ENCODE data around the gene SLC25A11.
"Not testable (repeated sequence)": the region's sequence is repeated elsewhere in the genome, so short reads cannot be mapped to it uniquely, and the experiment has no call there.

SLC25A11 gene

DNA sequence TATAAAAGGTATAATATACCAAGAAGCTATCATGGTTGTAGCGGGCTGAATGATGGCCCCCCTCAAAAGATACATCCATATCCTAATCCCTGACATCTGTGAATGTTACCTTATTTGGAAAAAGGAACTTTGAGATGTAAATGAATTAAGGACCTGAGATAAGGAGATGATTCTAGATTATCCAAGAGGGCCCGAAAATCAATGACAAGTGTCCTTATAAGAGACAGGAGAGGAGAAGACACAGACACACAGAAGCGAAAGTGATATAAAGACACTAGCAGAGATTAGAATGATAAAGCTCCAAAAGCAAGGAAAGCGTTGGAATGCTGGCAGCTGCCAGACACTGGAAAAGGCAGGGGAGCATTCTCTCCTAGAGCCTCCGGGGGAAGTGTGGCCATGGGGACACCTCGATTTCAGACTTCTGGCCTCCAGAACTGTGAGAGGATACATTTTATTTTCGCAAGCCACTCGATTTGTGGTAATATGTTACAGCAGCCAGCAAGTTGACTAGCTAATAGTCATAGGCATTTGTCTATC is 20.3 kb downstream of the SLC25A11 start:
- DNase-seq, result no peak

DNA sequence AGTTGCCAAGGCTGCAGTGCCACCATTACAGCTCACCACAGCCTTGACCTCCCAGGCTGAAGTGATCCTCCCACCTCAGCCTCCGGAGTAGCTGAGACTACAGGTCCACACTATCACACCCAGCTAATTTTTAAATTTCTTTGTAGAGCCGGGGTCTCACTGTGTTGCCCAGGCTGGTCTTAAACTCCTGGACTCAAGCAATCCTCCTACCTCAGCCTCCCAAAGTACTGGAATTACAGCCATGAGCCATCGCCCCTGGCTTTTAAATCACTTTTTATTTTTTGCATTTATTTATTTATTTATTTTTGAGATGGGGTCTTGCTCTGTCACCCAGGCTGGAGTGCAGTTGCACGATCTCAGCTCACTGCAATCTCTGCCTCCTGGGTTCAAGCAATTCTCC is 25.3 kb downstream of the SLC25A11 start:
- not testable (repeated sequence) for DNase-seq

DNA sequence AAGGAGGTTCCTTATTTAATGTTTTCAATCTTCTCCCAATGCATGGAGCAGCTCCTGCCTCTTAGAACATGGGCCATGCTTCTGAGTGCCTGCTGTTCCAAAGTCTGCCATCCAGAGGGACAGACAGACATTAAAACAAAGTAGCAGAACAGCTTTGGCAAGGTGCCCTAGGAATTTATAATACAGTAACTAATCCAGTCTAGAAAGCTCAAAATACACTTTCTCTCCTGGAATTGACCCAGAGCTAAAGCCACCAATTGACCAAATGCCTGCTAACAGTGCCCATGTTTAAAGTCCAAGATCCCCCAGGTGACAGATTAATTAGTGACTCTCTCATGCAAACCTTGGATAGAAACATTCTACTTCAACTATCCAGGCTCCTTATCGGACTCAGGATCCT is 25.9 kb downstream of the SLC25A11 start:
- no peak for DNase-seq

DNA sequence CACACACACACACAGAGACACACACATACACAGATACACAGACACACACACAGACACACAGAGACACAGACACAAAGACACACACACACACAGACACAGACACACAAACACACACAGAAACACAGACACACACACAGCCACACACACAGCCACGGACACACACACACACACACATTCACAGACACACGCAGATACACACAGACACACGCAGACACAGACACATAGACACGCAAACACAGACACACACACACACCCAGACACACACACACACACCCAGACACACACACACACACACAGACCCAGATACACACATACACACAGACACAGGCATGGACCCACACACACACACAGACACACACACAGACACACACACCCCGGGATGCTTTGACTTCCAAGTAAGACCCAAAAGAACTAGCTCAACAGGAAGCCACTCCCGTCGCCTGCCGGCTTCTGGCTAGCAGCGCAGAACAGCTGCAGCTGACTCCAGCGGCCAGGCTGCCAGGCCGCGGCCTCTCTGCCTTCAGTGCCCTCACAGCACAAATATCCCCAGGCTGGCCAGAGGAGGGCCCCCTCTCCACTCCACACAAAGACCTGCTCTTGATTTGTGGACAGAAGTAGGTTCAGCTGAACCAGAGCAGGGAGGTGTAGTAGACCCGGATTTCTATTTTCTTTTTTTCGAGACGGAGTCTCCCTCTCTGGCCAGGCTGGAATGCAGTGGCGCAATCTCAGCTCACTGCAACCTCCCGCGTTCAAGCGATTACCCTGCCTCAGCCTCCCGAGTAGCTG is 30.9 kb downstream of the SLC25A11 start:
- DNase-seq, result peak; percentile 84

DNA sequence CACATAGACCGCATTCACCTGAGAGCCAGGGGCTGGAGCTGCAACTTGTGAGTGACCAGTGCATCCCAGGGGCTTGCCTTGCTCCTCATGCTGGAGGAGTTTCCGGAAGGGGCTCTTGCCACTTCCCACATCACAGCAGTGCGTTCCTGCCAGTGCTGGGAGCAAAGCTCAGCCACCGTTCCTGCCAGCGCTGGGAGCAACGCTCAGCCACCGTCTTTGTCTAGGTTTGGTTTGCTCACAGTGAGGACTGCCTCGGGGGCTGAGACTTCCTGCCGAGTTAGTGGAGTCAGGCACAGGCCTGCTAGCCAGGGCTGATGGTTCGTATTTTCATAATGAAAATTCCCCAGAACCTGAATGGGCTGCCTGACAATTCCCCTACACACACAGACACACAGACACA is 31.5 kb downstream of the SLC25A11 start:
- DNase-seq, result peak; percentile 39

DNA sequence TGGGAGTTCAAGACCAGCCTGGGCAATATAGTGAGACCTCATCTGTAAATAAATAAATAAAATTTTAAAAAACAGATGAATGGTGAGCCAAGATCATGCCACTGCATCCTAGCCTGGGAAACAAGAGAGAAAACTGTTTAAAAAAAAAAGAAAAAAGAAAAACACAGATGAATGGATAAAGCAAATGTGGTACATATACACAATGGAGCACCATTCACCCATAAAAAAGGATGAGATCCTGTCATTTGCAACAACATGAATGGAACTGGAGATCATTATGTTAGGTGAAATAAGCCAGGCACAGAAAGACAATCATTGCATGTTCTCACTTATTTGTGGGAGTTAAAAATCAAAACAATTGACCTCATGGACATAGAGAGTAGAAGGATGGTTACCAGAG is 33.2 kb downstream of the SLC25A11 start:
- not testable (repeated sequence) for DNase-seq

DNA sequence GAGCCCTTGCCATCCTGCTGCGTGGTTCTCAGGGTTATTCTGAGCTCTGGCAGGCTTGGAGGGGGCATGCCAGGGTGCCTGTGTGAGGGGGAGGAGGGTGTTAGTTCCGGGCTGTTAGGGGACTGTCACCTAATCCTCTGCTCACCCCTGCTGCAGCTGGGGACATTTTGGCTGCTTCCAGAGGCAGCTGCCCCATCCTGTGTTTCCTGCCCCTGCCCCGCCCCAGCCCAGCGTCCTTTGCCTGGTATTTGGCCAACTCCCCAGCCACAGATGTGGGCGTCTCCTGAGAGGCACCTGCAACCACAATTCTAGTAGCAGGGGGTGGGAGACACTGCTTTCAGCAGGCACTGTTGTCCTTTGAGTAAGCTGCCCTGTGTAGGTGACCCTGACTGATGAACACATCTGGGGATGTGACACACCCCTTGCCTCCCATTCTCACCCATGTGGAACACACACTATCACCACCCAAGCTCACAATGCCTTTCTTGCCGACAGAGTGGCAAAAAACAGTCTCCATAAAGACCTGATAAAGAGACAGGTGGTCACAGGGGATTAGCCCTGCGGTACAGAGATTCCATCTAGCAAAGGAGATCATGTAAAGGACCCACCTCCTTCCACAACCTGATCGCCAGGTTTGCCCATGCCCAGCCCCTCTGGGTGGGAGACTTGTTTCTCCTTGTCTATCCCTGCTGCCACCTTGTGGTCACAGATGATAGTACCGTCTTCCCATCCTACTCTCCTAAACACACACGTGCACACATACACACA is 36.6 kb downstream of the SLC25A11 start, which contains the start of gene CHRNE:
TSS of gene CHRNE (minus strand) at position 48 of the 768 bp plus-strand sequence. CDS start at position 13, 35 bp downstream.
- DNase-seq, result peak; percentile 88

DNA sequence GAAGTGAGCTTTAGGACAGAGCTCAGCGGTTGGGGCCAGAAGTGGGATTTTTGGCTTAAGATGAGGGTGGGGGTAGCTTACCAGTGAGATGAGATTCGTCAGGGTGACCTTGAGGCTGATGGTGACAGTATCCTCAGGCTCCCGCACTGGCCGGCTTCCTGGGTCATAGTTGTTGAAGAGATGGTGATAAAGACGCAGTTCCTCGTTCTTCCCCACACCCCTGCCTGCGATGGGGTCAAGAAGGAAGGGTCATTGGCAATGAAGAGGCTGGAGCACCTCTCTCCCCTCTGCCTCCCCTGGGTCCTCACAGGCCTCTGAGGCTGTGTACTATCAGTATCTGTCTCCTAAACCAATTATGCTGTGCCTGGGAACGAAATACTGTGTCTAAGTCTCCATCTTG is 37.3 kb downstream of the SLC25A11 start:
- DNase-seq, result no peak

DNA sequence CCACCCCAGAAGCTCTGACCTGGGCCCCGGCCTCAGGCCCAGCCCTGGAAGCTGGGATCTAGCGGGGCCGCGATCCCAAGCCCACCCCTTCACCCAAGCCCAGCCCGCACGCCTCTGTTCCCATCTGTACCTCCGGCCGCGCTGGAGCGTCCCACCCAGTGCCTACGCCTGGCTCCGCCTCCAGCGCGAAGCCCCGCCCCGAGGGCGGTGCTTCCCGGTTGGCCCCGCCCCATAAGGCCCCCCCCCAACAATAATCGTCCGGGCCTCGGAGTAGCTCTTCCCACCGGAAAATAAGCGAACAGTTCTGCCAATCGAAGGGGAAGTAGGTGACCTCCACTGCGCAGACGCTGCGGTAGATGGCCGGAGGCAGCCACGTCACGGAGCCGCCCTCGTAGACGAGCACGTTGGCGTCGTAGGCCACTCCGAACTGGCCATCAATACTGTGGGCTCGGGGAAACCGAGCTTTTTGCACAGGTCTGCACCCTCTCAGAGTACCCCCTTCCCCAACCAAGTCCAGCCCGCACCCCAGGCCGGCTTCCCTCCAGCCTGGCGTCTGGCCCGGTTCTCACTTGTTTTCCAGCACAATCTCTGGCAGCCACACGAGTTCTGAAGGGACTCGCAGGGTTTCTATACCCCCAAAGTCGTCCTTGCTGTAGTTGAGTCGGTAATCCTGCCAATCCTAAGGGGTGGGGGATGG is 38.0 kb downstream of the SLC25A11 start:
- DNase-seq, result no peak

DNA sequence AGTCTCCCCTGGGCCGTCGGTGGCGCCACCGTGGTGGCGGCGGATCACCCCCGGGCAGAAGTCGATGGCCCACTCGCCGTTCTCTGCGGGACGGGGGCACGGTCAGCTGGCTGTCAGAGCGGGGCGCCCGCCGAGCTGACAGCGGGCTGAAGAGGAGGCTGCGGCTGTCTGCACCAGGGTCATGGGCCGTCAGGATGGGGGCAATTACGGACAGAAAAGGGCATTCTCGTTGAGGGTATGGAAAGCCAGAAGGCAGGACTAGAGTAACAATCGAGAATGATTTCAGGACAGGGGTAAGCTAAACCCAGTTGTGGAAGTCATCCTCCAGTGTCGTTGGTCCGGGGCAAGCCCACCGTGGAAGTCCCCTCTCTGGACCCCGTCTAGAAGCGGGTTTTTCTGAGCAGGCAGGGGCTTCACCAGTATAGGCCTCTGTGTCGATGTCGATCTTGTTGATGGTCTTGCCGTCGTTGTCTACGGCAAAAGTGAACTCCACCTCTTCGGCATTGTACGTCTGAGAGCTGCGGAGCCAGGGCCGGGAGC is 38.7 kb downstream of the SLC25A11 start:
- no peak for DNase-seq

DNA sequence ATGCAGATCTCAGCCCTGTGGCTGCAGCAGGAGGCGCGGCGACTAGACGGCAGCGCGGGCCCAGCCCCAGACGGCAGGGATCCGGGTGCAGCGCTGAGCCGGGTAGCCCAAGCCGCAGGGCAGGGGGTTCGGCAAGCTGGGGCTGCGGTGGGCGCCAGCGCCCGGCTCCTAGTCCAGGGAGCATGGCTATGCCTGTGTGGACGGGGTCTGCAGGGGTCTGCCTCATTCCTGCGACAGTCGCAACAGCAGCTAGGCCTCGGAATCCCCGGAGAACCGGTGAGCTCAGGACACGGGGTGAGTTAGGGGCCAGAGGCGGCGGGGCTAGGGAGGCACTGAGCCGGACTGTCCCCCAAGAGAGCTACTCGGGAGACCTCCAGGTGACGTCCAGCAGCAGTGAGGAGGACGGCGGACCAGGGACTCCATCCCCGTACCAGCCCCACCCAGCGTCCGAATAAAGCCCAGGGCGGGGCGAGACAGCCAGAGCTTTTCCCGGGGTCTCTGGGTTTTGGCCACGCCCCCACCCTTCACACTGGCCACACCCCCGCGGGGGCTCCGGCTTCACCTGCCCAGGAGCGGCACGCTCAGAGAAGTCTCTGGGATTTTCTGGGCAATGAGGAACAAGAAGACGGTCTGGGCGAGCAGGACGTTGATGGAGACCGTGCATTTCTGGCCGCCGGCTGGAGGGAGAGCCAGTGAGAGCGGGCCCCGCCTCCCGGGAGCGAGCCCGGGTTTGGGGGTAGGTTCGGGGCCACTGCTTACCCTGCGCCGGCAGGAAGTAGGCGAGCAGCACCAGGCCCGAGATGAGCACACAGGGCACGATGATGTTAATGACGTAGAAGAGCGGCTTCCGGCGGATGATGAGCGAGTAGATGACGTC is 39.4 kb downstream of the SLC25A11 start:
- peak; percentile 66 for DNase-seq

DNA sequence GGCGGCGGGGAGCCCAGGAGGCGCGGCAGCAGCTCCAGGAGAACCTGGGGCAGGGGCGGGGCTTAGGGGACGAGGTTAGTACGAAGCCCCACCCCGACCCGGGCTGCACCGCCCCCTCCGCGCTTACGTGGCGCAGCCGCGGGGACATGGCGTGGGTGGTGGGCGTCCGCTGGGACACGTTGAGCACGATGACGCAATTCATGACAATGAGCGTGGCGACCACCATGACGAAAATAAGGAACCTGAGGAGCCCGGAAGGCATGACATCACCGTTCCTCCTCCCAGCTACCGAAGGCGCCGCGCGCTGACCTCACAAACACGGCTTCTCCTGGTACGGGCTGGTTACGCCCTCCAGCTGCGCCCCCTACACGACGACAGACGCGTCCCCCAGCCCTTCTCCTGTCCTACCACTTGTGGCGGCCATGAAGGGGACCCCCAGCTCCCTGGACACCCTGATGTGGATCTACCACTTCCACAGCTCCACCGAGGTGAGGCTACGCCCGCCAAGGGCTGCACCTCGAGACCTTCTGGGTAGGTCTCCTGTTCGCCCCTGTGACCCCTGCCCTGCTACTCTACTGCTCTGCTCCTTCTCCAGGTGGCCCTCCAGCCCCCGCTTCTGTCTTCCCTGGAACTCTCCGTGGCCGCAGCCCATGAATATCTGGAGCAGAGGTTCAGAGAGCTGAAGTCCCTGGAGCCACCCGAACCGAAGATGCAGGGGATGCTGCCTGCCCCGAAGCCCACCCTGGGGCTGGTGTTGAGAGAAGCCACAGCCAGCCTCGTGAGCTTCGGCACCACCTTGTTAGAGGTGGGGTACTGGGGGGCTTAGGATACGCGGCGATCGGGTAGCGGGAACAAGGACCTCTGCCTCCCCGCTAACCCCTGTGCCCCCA is 40.3 kb downstream of the SLC25A11 start, which contains the start of gene C17orf107:
TSS of gene C17orf107 (plus strand) at position 196 of the 890 bp plus-strand sequence. CDS start at position 423, 227 bp downstream.
- DNase-seq, result peak; percentile 97

DNA sequence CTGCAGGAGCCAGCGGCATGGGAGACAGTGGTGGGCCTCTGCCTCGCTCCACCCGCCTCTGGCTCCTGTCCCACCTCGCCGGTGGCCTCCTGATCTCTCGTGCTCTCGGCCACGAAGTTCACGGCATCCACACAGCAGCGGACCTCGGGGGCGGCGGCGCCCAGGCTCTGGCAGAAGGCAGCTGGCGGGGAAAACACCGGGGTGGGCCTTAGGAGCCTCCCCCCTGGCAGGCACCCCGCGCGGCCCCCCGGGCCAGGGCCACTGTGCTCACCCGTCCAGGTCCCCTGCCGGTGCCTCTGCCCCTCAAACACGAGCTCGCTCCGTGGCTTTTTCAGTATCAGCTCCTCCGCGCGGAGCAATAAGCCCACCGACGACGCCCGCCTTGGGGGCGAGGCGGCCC is 40.9 kb downstream of the SLC25A11 start:
- DNase-seq, result no peak

DNA sequence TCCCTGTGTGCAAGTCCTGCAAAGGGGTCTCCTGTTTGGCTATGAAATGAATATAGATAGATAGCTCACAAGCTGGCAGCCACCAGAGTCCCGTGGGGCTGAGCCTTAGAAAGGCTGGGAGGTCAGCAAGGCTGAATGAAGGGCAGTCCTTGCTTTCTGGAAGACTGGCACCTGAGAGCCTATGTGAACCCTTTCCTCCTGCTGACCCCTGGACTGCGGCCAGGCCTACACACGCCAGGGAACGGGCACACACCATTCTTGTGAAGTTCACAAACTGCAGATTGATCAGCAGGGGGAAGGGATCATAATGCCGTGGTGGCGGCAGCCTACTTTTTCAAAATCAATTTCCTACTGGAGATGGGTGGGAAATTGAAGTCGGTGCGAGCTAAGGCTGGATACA is 41.5 kb downstream of the SLC25A11 start:
- DNase-seq, result no peak

DNA sequence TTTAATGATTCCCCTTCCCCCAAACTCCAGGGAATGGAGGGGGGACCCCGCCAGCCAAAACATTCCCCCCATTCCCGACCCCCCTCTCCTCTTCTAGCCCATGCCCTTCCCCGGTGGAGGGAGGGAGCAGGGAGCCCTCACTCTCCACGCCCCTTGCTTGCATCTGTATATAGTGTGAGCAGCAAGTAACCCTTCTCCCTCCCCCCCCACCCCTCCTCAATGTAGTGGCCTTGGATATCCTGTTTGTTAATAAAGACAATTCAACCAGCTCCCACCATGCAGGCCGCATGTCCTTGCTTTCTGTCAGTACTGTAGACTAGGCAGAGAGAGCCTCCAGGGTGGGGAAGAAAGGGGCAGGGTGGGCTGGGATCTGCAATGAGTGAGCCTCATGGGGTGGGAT is 42.1 kb downstream of the SLC25A11 start:
- no peak for DNase-seq

DNA sequence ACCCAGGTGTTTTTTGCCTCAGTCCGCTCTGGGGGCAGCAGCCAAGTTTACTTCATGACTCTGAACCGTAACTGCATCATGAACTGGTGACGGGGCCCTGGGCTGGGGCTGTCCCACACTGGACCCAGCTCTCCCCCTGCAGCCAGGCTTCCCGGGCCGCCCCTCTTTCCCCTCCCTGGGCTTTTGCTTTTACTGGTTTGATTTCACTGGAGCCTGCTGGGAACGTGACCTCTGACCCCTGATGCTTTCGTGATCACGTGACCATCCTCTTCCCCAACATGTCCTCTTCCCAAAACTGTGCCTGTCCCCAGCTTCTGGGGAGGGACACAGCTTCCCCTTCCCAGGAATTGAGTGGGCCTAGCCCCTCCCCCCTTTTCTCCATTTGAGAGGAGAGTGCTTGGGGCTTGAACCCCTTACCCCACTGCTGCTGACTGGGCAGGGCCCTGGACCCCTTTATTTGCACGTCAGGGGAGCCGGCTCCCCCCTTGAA is 42.6 kb downstream of the SLC25A11 start:
- DNase-seq, result no peak

DNA sequence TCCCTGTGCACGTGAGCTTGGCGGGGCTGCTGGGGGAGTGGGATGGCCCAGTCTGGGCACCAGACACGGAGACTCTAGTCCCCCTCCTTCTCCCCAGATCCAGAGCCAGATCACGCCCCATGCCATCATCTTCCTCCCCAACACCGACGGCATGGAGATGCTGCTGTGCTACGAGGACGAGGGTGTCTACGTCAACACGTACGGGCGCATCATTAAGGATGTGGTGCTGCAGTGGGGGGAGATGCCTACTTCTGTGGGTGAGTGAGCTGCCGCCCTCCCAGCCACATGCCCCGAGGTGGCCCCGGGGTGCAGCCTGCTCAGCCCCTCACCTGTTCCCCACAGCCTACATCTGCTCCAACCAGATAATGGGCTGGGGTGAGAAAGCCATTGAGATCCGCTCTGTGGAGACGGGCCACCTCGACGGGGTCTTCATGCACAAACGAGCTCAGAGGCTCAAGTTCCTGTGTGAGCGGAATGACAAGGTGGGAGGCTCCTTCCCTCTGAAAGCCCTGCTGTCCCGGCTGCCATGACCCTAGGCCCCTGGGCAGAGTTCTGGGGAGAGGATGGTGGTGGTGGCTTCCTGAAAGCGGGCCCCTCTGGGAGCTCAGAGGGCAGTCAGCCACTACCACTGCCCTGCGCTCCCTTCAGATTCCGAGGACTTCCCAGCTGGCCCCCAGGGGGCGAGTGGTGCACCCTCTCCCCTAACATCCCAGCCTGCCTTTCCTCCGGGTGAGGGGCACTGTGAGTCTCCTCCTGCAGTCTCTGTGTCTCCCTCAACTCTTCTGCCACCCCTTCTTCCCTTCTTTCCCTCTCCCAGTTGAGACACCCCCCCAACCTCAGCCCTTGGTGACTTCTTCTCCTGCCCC is 43.3 kb downstream of the SLC25A11 start:
- DNase-seq, result no peak

DNA sequence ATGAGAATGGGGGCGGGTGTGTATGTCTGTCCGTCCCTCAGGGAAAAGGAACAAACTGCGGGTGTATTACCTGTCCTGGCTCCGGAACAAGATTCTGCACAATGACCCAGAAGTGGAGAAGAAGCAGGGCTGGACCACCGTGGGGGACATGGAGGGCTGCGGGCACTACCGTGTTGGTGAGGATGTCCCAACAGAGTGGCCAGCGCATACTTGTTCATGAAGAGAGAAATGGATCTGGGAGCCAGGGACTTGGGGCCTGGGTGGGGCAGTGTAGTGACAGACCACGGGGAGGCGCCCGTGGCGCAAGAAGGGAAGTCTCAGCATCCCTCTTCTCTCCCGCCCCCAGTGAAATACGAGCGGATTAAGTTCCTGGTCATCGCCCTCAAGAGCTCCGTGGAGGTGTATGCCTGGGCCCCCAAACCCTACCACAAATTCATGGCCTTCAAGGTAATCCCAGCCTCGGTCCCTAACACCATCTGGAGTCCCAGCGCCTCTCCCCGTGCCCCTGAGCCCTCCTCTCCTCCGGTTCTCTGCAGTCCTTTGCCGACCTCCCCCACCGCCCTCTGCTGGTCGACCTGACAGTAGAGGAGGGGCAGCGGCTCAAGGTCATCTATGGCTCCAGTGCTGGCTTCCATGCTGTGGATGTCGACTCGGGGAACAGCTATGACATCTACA is 44.1 kb downstream of the SLC25A11 start:
- no peak for DNase-seq

DNA sequence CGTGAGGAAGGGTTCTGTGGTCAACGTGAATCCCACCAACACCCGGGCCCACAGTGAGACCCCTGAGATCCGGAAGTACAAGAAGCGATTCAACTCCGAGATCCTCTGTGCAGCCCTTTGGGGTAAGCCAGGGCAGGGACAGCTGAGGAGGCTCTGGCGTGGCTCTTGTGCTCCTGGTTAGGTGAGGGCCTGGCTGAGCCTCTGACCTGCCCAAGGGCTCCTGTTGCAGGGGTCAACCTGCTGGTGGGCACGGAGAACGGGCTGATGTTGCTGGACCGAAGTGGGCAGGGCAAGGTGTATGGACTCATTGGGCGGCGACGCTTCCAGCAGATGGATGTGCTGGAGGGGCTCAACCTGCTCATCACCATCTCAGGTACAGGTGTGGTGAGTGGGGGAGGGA is 44.7 kb downstream of the SLC25A11 start:
- no peak for DNase-seq
